ENCODE measurements around the gene AKR1C1.
"Not testable (repeated sequence)": the region's sequence is repeated elsewhere in the genome, so short reads cannot be mapped to it uniquely, and the experiment has no call there.

AKR1C1 gene

DNA sequence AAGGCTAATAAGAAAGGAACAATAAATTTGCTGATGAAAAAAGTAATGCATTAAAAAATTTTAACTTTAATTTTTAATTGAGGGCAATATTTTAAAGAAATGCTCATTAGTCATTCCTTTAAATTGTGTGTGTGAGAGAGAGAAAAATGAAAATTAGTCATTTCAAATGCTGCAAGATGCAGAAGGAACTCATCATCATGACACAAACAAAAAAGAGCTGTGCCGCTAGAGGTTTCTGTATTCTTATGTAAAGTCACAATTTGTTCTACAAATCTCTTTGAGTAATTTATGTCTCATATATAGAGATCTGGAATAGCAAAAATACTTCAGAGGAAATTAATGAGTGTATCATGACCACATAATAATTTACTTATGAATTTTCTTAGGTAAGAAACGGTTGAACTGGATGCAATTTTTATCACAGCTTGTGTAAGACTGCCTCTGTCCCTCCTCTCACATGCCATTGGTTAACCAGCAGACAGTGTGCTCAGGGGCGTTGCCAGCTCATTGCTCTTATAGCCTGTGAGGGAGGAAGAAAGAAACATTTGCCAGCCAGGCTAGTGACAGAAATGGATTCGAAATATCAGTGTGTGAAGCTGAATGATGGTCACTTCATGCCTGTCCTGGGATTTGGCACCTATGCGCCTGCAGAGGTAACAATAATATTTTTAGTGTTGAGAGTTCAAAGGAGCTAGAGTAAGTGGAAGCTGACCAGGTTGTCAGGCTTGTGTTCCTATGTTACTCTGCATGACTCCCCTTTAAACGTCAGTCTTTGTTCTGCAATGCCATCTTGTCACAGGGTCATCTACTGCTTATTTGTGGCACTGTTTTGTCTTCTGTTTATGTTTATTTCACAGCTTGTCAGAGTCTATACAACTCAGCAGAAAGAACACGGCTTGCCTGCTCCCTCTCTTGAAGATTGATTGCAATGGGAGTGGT is at the start of gene AKR1C1:
TSS of gene AKR1C1 (plus strand) at position 540 of the 939 bp plus-strand sequence. CDS start at position 570, 30 bp downstream.
- not testable (repeated sequence) for DNase-seq (ENCODE audit: low read depth)

DNA sequence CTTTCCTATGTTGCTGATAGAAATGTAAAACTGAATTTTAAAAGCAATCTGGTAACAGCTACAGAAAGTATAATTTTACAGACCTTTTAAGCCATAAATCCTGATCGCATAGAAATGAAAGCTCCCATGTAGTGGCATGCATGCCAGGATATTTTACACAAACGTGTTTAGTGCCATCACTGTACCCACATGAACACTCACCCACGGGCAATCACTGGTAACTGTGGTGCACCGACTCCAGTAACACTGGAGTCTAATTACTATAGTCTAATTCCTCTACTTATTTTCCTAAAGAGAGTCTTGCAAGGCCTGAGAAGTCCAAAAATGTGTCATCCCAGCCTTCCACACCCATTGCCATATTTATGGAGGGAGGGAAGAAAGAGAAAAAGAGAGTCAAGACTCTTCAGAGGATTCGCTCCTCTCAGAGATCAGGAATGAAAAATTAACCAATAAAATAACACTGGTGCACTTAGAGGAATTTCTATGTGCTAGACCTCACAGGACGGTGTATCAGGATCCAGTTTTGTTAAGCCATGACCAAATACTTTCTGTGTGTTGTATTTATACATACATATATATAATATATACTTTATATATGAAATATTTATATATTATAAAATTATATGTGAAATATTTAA is 48.9 kb upstream of the AKR1C1 start:
- DNase-seq (ENCODE audit: low read depth): no peak

DNA sequence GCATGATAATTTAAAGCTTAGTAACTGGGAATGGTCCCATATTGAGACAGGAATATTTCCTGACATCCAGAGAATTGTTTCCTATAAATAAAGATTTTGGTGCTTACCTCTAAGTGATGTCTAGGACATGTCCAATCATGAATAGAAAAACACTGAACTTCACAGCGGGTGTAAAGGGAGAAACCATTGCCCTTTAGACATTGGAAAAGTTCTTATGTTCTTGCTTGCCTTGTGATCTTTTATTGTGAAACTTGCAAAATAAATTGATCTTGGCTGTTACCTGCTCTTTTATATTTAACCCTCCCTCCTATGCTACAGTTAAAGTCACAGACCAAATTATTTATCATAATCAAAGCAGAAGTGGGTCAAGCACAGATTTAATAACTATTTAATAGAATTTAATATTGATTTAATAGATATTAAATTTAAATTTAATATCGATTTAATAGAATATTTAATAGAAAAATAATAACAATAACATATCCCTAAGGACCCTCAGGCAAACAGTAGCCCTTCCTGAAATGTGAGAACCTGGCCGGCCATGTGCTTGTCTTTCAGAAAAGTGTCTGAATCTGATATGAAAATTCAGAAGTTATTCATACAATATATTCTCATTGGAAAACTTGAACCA is 47.0 kb upstream of the AKR1C1 start:
- no peak for DNase-seq (ENCODE audit: low read depth)

DNA sequence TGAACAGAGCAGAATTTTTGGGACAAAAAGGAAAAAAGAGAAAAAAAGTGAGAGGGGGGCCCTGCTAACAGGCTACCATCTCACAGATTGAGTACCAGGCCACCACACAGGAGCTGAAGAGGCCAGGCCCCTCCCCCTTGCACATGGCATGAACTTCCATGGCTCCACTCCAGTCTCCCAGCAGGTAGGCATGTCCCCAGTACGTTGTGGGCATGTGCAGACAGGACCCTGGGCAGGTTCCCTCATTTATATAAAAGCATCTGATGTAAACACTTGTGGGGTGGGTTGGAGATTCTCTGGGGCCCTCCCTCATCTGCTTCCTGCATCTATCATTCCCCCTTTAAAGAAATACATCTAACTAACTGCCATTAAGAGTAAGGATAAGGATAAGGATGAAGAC is 45.0 kb upstream of the AKR1C1 start:
- no peak for DNase-seq (ENCODE audit: low read depth)

DNA sequence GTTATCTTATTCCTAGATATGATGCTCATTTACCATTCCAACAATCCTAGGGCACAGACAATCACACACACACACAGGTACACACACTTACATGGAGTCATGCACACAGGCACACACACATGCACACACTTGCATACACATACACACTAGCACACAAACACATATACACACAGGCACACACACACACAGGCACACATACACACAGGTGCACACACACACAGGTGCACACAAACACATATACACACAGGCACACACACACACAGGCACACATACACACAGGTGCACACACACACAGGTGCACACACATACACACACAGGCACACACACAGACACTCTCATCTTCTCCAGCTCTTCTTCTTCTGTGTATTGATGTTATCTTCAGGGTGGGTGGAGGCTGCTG is 38.7 kb upstream of the AKR1C1 start:
- DNase-seq (ENCODE audit: low read depth): not testable (repeated sequence)

DNA sequence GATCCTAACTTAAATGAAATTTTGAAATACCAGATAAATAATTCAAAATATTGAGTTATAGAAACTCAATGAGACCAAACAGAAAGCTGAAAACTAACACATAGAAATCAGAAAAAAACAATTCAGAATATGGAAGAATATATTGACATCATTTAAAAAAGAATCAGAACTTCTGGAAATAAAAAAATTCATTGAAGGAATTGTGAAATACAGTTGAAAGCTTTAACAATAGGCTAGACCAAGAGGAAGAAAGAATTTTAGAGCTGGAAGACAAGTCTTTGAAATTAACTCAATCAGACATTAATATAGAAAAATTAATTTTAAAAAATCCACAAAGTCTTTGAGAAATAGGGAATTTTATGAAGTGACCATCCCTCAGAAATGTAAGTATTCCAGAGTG is 36.8 kb upstream of the AKR1C1 start:
- DNase-seq (ENCODE audit: low read depth): no peak

DNA sequence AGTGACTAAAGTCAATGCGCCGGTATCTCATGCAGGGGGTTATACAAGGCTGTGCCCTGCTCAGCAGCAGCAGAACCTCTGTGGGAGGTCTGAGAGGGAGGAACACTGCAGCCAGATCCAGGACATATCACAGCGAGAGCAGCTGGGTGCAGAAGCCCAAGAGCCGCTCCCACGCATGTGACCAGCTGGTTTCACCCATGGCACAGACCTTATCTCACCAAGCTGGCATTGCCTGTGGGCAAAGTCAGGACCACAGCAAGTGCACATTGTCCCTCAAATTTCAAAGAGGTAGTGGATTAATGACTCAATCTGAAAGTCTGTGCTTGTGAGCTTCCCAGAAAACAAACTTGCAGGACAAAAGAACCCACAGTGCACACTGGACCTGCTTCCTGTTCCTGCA is 31.6 kb upstream of the AKR1C1 start:
- no peak for DNase-seq (ENCODE audit: low read depth)

DNA sequence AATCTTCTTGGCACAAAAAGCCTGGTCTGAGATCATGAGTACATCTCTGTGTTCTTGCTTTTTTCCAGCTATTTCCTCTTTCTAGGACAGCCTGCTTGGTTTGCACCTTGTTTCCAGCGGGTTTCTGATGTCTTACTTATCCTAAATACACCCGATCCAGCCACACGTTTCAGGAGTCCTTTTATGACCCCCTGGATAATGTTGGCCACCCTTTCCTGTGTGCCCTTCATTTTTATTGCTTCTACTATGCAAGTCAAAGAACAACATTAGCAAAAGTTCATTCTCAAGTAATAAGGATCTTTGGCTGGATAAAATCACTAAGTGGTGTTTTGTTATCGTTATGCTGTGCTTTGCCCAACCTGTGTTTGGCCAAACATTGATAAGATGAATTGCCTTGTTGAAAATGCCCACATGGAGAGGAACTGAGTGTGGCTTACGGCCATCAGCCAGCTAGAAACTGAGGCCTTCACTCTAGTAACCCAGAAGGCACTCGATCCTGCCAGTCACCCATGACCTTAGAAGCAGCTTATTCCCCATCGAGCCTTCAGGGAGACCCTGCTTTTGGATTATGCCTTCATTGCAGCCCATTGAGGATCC is 28.7 kb upstream of the AKR1C1 start:
- no peak for DNase-seq (ENCODE audit: low read depth)

DNA sequence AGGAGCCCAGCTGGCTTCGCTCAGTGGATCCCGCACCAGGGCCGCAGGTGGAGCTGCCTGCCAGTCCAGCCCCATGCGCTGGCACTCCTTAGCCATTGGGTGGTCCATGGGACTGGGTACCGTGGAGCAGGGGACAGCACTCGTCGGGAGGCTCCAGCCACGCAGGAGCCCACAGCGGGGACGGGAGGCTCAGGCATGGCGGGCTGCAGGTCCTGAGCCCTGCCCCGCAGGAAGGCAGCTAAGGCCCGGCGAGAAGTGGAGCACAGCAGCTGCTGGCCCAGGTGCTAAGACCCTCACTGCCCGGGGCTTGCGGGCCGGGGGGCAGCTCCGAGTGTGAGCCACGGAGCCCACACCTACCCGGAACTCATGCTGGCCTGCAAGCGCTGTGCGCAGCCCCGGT is 25.9 kb upstream of the AKR1C1 start:
- DNase-seq (ENCODE audit: low read depth): no peak

DNA sequence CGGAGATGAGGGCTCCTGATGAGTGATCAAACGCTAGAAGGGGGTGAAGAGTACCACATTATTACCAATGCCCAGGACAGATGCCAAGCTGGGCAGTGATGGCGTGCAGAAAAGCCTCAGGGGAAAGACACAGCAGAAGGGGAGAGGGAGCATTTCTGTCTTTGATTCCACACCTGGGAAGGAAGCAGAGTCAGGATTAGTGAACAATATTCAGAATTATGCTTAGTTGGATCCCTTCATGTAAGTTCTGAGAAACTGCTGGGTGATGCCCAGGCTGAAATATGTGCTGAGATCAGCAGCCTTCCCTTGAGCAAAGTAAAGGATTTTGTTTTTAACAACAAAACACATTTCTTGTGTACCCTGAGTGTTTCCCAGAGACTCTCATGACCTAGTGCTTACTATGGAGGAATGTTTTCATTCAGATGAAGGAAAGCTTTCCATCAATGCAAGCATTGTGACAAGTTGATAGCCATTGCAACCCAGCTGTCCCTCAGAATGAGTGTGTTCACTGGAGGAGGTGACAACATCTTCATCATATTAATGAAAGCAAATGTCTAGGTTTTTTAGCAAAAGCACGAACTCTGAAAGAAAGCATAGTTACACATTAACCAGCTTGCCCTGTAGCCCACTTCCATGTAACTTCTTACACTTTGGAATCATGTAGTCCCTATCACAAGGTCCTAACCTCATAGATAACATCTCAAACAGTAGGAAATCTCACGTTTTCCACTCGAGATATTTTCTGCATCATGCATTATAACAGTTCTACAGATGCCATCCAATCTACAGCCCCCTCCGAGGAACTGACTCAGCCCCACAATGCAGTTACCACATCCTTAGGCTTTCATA is 23.8 kb upstream of the AKR1C1 start:
- no peak for DNase-seq (ENCODE audit: low read depth)

DNA sequence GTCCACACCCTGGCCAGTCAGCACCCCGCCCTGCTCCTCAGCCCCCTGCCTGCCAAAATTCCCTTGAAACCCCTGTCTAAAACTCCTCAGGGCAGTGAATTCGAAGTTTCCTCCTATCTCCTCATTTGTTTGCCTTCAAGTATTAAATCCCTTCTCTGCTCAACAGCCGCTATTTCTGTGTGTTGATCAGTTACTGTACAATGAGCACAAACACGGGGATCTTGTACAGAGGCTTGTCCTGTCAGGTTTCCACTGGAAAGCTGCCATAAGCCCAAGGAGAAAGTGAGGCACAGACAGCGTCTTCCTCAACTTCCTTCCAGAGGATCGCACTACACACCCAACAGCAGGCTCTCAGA is 23.2 kb upstream of the AKR1C1 start:
- DNase-seq (ENCODE audit: low read depth): not testable (repeated sequence)

DNA sequence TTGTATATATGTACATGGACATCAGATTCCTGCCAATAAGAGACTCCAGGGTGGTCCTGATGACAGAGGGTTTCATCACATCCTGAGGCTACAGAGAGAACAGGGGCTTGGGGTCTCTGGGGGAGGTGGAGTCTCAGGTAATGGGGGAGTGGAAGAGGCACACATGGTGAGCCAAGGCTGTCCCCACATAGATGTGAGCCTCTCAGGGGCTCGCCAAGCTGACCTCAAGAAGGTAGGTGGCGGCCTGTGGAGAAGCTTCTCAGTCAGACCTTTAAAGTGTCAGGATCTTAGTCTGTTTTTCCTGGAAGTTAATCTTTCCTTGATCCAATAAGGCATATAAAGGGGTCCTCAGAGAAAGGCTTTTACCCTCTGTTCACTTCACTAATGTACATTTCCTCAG is 22.3 kb upstream of the AKR1C1 start:
- DNase-seq (ENCODE audit: low read depth): not testable (repeated sequence)

DNA sequence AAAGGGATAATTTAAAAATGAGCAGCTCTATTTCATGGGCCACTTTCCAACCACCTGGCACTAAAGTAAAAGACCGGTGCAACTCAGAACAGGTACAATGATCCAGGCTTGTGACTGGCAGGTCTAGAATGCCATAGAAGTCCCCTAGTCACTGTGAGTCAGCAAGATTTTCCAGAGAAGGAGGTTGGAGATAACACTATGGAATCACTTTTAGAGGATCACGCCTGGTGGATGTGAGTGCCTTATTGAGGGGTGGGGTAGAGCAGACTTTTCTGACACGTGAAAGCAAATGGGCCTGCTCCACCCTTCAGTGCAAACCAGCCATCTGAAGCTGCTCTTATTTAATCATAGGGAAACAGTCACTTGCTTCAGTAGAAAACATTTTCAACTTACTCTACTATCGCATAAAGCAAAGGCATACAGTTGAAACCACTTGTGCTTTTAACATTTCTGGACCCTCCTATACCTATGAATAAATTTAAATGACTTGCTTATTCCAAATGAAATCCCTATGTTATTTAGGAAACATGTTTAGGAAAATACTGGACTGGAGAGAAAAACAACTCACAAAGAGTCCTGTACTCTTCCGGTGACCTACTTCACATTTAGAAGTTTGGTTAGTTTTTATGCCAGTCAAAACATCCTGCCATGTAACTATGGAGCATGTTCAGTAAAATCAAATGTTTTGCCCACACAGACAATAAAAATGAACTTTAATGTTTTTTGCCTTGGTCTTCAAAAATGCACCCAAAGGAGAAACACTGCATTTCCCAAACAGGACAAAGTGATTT is 21.5 kb upstream of the AKR1C1 start:
- DNase-seq (ENCODE audit: low read depth): no peak

DNA sequence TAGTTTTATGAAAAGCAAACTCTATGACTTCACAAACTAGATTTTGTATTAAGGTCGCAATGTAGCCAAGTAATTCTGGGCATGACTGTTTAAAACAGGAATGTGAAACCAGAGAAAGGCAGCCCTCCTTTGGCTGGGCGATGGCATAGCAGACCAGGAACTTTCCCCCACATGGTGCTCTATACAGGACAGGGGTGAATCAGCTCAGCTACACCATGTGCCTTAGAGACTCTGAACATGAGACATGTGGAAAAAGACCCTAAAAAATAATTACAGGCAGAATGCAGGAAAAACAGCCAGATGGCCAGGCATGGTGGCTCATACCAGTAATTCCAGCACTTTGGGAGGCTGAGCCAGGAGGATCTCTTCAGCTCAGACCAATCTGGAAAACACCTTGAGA is 20.3 kb upstream of the AKR1C1 start:
- not testable (repeated sequence) for DNase-seq (ENCODE audit: low read depth)

DNA sequence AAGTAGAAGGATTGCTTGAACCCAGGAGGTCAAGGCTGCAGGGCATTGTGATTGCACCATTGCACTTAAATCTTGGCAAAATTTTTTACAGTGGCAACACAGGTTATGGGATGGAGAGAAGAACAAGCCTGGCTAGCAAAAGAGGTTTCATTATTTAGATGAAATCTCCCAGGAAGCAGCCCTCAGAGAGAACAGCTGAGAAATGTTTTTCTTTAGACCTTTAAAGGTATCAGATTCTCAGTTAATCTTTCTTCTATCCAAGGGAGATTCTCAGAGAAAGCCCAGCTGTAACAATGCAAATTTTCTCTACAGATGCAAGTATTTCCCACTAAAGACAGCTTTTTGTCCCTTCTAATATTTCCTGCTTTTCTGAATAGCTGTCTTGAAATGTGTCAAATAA is 19.8 kb upstream of the AKR1C1 start:
- DNase-seq (ENCODE audit: low read depth): not testable (repeated sequence)

DNA sequence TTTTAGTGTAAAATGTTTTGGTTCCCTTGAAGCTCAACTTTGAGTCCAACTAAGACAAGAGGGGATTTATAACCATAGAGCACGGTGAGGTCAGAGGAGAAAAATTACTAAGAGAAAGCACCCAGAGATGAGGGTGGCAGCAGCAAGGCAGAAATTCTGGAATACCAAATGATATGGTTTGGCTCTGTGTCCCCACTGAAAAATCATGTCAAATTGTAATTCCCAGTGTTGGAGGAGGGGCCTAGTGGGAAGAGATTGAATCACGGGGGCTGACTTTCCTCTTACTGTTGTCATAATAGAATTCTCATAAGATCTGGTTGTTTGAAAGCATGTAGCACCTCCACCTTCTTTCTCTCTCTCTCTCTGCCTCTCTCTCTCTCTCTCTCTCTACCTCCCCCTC is 19.4 kb upstream of the AKR1C1 start:
- DNase-seq (ENCODE audit: low read depth): no peak

DNA sequence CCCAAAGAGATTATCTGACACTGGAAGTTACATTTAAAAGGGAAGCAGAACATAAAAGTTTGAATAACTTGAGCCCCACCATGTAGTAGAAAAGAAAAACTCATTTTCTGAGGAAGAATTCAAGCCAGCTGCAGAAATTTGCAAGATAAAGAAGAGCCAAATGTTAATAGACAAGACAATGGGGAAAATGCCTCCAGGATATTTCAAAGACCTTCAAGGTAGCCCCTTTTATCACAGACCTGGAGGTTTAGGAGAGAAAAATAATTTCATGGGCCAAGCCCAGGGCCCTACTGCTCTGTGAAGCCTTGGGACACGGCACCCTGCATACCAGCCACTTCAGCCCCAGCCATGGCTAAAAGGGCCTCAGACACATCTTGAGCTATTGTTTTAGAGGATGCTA is 18.4 kb upstream of the AKR1C1 start:
- no peak for DNase-seq (ENCODE audit: low read depth)

DNA sequence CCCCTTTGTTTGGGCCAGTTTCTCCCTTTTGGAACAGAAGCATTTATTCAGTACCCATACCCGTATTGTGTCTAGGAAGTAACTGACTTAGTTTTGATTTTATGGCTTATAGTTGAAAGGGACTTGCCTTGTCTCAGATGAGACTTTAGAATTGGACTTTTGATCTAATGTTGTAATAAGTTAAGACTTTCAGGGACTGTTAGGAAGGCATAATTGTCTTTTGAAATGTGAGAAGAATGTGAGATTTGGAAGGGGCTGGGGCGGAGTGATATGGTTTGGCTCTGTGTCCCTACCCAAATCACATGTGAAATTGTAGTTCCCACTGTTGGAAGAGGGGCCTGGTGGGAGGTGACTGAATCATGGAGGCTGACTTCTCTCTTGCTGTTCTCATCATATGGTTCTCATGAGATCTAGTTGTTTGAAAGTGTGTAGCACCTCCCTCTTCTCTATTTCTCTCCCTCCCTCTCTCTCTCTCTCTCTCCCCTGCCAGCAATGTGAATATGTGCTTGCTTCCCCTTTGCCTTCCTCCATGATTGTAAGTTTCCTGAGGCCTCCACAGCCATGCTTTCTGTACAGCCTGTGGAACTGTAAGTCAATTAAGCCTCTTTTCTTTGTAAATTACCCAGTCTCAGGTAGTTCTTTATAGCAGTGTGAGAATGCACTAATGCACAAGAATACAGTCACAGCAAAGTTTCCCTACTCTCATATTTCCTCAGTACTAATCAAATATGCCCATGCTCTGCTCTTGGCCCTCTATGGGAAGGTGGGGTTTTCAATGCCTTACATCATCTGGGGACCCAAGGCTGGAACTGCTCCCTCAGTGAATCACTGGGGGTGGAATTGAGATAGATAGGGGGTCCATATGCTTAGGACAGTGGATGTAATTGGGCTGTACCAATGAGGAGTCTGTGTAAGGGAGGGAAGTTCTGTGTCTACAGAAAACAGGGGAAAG is 17.2 kb upstream of the AKR1C1 start:
- no peak for DNase-seq (ENCODE audit: low read depth)

DNA sequence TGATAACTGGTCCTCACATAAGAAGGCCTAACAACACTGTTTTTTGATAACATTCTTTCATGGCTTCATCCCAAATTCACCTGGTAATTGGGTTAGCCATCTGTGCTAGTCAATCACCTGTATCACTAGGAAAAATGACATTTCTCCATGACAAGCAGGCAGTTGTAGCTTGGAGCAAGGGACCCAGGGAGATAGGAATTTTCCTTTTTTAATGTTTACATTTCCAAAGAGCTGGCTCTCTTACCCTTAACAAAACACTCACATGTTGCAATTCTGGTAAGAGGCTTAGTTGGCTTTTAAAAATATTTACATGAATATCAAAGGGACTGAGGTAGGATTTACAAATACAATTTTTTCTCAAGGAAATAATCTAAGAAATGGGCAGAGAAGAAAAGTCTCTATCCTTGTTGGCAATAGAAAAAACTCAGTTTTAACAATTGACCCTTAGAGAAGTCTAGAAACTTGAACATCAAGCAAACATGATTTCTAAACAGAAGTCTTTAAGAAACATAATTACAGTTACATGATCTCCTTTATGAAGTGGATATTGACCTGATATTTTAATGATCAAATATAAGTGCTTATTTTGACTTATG is 16.1 kb upstream of the AKR1C1 start:
- no peak for DNase-seq (ENCODE audit: low read depth)

Data from stimulated activated CD8-positive, alpha-beta memory T cell treated with anti-CD3 and anti-CD28 coated beads, Interleukin-4, amount 100 ng/mL, for 24 hours (primary cell).